ENCODE data around the gene FAM114A1. TPM values are rescaled to one million over a fixed set of nuclear protein-coding genes. Genes with fewer than 3 reads are reported as not detected.

FAM114A1 gene
- total and polyA plus RNA-seq, 2 experiments from 2014 or later: 13.0 to 14.5 TPM

- no peak overlapping the region for H3K4me3 ChIP-seq
- no peaks in the 10 kb centered on the region for H3F3A ChIP-seq (replicated peaks; ENCODE audit: low read depth)
- Mint-ChIP-seq H3K36me3 (ENCODE audit: low read depth) (no peaks in the 10 kb centered on the region), H3K4me3 (no peak overlapping the region), H3K27me3 (ENCODE audit: insufficient read depth, low read depth, poor library complexity) (no peaks in the 10 kb centered on the region), H3K9me3 (peaks cover 4% of the 10 kb centered on the region; the same call in 2 of the 3 replicates), H3K4me1 (no peaks in the 10 kb centered on the region), H3K27ac (no peak overlapping the region)
- peak; percentile 45 to 48 for TF ChIP-seq CTCF (conservative IDR thresholded peaks at IDR 0.05; ENCODE audit: low read depth in 2 of 2)
- no peak for TF ChIP-seq POLR2AphosphoS5 (IDR thresholded peaks at IDR 0.05; ENCODE audit: low read depth)
- DNase-seq (ENCODE audit: low spot score): peak; percentile 38
- H3K27me3 ChIP-seq (ENCODE audit: insufficient read depth): no peaks in the 10 kb centered on the region
- H3K4me1 ChIP-seq (ENCODE audit: insufficient read depth): no peaks in the 10 kb centered on the region
- H3K9me2 ChIP-seq (ENCODE audit: insufficient read depth): no peaks in the 10 kb centered on the region
- H3K36me3 ChIP-seq (ENCODE audit: insufficient read depth): no peaks in the 10 kb centered on the region
- no peaks in the 10 kb centered on the region for H3K79me2 ChIP-seq (replicated peaks; ENCODE audit: insufficient read depth)
- H3K4me2 ChIP-seq: no peak overlapping the region
- peak; percentile 75 for ATAC-seq
- no peaks in the 10 kb centered on the region for H4K20me1 ChIP-seq (replicated peaks; ENCODE audit: insufficient read depth)
- H2AFZ ChIP-seq: no peak overlapping the region; the same call in 1 of the 2 replicates
- no peak overlapping the region for H3K27ac ChIP-seq (ENCODE audit: low read depth)
Measured at GRCh38 chr4:38832624-38833528, 34.7 kb upstream of the FAM114A1 start.

- H3K9me3 Mint-ChIP-seq: peaks cover 4% of the 10 kb centered on the region; the same call in 2 of the 3 replicates
- ATAC-seq: no peak
- H3K27ac Mint-ChIP-seq: no peak overlapping the region
- TF ChIP-seq ZNF331 (CRISPR knock-in tag; IDR thresholded peaks at IDR 0.05; ENCODE audit: low read depth) (no peak), CTCF (conservative IDR thresholded peaks at IDR 0.05; ENCODE audit: low read depth in 2 of 2) (no peak), NANOG (IDR thresholded peaks at IDR 0.05; ENCODE audit: borderline replicate concordance) (no peak), ZNF114 (CRISPR knock-in tag; IDR thresholded peaks at IDR 0.05) (no peak), CREB1 (CRISPR knock-in tag; IDR thresholded peaks at IDR 0.05; ENCODE audit: low read depth) (no peak), STAT1 (IDR thresholded peaks at IDR 0.05; ENCODE audit: unreplicated experiment) (no peak), ETS1 (IDR thresholded peaks at IDR 0.05) (no peak), REST (IDR thresholded peaks at IDR 0.05; ENCODE audit: unreplicated experiment) (no peak), POLR2AphosphoS5 (IDR thresholded peaks at IDR 0.05; ENCODE audit: low read depth) (no peak), EZH2phosphoT487 (IDR thresholded peaks at IDR 0.05; ENCODE audit: unreplicated experiment) (no peak), JUNB (IDR thresholded peaks at IDR 0.05; ENCODE audit: unreplicated experiment) (no peak), EZH2 (IDR thresholded peaks at IDR 0.05; ENCODE audit: low read depth, unreplicated experiment) (no peak)
Measured at GRCh38 chr4:38834570-38834969, 33.0 kb upstream of the FAM114A1 start.

More at GRCh38 chr4:38834570-38834969, 33.0 kb upstream of the FAM114A1 start:
- no peaks in the 10 kb centered on the region; the same call in 2 of the 3 replicates for H3K4me1 Mint-ChIP-seq
- no peaks in the 10 kb centered on the region for H3F3A ChIP-seq (replicated peaks; ENCODE audit: low read depth)
- no peaks in the 10 kb centered on the region for H3K36me3 Mint-ChIP-seq (ENCODE audit: low read depth)
- no peak overlapping the region for H3K27ac ChIP-seq (ENCODE audit: low read depth)
- H3K9me2 ChIP-seq (ENCODE audit: insufficient read depth): no peaks in the 10 kb centered on the region
- H3K27me3 ChIP-seq (ENCODE audit: insufficient read depth): no peaks in the 10 kb centered on the region
- no peaks in the 10 kb centered on the region for H4K20me1 ChIP-seq (replicated peaks; ENCODE audit: insufficient read depth)
- no peaks in the 10 kb centered on the region for H3K79me2 ChIP-seq (replicated peaks; ENCODE audit: insufficient read depth)
- DNase-seq (ENCODE audit: low spot score): no peak
- H3K27me3 Mint-ChIP-seq (ENCODE audit: insufficient read depth, low read depth, poor library complexity): no peaks in the 10 kb centered on the region
- H2AFZ ChIP-seq: no peak overlapping the region
- no peak overlapping the region for H3K4me3 ChIP-seq
- H3K4me2 ChIP-seq: no peak overlapping the region
- H3K4me3 Mint-ChIP-seq: no peak overlapping the region
- H3K4me1 ChIP-seq (ENCODE audit: insufficient read depth): no peaks in the 10 kb centered on the region
- no peaks in the 10 kb centered on the region for H3K36me3 ChIP-seq (ENCODE audit: insufficient read depth)

All from GM23338 (cell line).